ENCODE data around the gene SLC35C1.

DNA sequence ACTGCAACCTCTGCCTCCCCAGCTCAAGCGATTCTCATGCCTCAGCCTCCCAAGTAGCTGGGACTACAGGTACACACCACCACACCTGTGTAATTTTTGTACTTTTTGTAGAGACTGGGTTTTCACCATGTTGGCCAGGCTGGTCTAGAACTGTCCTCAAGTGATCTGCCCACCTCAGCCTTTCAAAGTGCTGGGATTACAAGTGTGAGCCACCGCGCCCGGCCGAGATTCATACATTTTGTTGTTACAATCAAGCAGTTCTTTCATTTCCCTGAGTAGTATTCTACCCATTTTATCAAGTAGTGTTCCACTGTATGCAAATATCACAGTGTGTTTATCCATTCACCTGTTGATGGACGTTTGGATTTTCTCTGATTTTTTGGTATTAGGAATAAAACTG, 26.6 kb upstream of the SLC35C1 start:
- TF ChIP-seq POLR2AphosphoS5 (IDR thresholded peaks at IDR 0.05; ENCODE audit: insufficient read depth, low read depth, low read length) (no peak), POLR2A (IDR thresholded peaks at IDR 0.05; ENCODE audit: low read depth, low read length) (no peak)
- TF ChIP-seq, protein P1, sequence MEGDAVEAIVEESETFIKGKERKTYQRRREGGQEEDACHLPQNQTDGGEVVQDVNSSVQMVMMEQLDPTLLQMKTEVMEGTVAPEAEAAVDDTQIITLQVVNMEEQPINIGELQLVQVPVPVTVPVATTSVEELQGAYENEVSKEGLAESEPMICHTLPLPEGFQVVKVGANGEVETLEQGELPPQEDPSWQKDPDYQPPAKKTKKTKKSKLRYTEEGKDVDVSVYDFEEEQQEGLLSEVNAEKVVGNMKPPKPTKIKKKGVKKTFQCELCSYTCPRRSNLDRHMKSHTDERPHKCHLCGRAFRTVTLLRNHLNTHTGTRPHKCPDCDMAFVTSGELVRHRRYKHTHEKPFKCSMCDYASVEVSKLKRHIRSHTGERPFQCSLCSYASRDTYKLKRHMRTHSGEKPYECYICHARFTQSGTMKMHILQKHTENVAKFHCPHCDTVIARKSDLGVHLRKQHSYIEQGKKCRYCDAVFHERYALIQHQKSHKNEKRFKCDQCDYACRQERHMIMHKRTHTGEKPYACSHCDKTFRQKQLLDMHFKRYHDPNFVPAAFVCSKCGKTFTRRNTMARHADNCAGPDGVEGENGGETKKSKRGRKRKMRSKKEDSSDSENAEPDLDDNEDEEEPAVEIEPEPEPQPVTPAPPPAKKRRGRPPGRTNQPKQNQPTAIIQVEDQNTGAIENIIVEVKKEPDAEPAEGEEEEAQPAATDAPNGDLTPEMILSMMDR (IDR thresholded peaks at IDR 0.05; ENCODE audit: extremely low read depth in 1 of 2, insufficient read depth in 1 of 2, low read depth in 1 of 2, low read length in 2 of 2), result no peak
